SK-N-SH (cell line): ENCODE measurements around the gene GFPT2.

Source experiments
- EP300 ChIP-seq, 2 experiments: IDR thresholded peaks; 2 replicates each; pipeline versions ENCODE4 v1.4.0 to v1.6.1; 2012; ENCODE audit warnings: borderline replicate concordance in 1 of 2, low read depth in 1 of 2, low read length in 1 of 2
- EZH2phosphoT487 ChIP-seq: fragments of 200-600 bp; sonication (generic); IDR thresholded peaks from 2 replicates; pipeline ENCODE4 v1.6.1; 2017; ENCODE audit warnings: low read depth, mixed run types, mild to moderate bottlenecking, antibody characterized with exemption, moderate library complexity, borderline replicate concordance
- IRF3 ChIP-seq: fragments of 150-350 bp; IDR thresholded peaks from 2 replicates; pipeline ENCODE4 v1.6.1; 2016; ENCODE audit warnings: mild to moderate bottlenecking, low read depth, low read length
- JUND ChIP-seq: IDR thresholded peaks from 2 replicates; pipeline ENCODE4 v1.4.0; 2012
- NRF1 ChIP-seq: IDR thresholded peaks from 2 replicates; pipeline ENCODE4 v1.6.1; 2012; ENCODE audit warnings: low read depth, mild to moderate bottlenecking, low read length
- POLR2AphosphoS5 ChIP-seq: IDR thresholded peaks from 2 replicates; pipeline ENCODE4 v1.6.1; 2012; ENCODE audit warnings: low read depth, low read length
- RAD21 ChIP-seq: IDR thresholded peaks from 2 replicates; pipeline ENCODE4 v1.6.1; 2012; ENCODE audit warnings: mild to moderate bottlenecking, low read length
- RFX5 ChIP-seq: IDR thresholded peaks from 2 replicates; pipeline ENCODE4 v1.6.1; 2012; ENCODE audit warnings: mild to moderate bottlenecking, improper control_type of control experiment, low read length
- SIN3A ChIP-seq: IDR thresholded peaks from 2 replicates; pipeline ENCODE4 v1.6.1; 2012; ENCODE audit warnings: low read depth, mild to moderate bottlenecking, low read length, moderate library complexity, borderline replicate concordance
- SMC3 ChIP-seq: IDR thresholded peaks from 2 replicates; pipeline ENCODE4 v1.6.1; 2012; ENCODE audit warnings: low read depth, low read length, improper control_type of control experiment
- TCF12 ChIP-seq: IDR thresholded peaks from 2 replicates; pipeline ENCODE4 v1.4.0; 2012
- TEAD4 ChIP-seq: IDR thresholded peaks from 2 replicates; pipeline ENCODE4 v1.4.0; 2012; ENCODE audit warnings: mild to moderate bottlenecking, borderline replicate concordance; ENCODE audit not compliant: insufficient read depth
- TF ChIP-seq, protein P1 (sequence below): fragments of 200-600 bp; sonication (generic); IDR thresholded peaks from 2 replicates; pipeline ENCODE4 v1.6.1; 2017; ENCODE audit warnings: antibody characterized with exemption, mild to moderate bottlenecking, moderate library complexity
- TF ChIP-seq, protein P2 (sequence below): IDR thresholded peaks from 2 replicates; pipeline ENCODE4 v1.6.1; 2012; ENCODE audit warnings: mild to moderate bottlenecking, low read depth, low read length, moderate library complexity

GRCh38 chr5:180380441-180380840, 27.3 kb upstream of the GFPT2 start:
- TF ChIP-seq, protein P1, sequence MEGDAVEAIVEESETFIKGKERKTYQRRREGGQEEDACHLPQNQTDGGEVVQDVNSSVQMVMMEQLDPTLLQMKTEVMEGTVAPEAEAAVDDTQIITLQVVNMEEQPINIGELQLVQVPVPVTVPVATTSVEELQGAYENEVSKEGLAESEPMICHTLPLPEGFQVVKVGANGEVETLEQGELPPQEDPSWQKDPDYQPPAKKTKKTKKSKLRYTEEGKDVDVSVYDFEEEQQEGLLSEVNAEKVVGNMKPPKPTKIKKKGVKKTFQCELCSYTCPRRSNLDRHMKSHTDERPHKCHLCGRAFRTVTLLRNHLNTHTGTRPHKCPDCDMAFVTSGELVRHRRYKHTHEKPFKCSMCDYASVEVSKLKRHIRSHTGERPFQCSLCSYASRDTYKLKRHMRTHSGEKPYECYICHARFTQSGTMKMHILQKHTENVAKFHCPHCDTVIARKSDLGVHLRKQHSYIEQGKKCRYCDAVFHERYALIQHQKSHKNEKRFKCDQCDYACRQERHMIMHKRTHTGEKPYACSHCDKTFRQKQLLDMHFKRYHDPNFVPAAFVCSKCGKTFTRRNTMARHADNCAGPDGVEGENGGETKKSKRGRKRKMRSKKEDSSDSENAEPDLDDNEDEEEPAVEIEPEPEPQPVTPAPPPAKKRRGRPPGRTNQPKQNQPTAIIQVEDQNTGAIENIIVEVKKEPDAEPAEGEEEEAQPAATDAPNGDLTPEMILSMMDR, result no peak
- no peak for TF ChIP-seq EZH2phosphoT487
- no peak for TF ChIP-seq TEAD4
- TF ChIP-seq POLR2AphosphoS5, result no peak
- TF ChIP-seq NRF1, result no peak
- TF ChIP-seq TCF12, result no peak
- no peak for TF ChIP-seq EP300 (IDR thresholded peaks at IDR 0.05; ENCODE audit: borderline replicate concordance in 1 of 2, low read depth in 1 of 2, low read length in 1 of 2)
- TF ChIP-seq SMC3, result no peak
- TF ChIP-seq JUND, result no peak
- TF ChIP-seq SIN3A, result no peak
- TF ChIP-seq, protein P2, sequence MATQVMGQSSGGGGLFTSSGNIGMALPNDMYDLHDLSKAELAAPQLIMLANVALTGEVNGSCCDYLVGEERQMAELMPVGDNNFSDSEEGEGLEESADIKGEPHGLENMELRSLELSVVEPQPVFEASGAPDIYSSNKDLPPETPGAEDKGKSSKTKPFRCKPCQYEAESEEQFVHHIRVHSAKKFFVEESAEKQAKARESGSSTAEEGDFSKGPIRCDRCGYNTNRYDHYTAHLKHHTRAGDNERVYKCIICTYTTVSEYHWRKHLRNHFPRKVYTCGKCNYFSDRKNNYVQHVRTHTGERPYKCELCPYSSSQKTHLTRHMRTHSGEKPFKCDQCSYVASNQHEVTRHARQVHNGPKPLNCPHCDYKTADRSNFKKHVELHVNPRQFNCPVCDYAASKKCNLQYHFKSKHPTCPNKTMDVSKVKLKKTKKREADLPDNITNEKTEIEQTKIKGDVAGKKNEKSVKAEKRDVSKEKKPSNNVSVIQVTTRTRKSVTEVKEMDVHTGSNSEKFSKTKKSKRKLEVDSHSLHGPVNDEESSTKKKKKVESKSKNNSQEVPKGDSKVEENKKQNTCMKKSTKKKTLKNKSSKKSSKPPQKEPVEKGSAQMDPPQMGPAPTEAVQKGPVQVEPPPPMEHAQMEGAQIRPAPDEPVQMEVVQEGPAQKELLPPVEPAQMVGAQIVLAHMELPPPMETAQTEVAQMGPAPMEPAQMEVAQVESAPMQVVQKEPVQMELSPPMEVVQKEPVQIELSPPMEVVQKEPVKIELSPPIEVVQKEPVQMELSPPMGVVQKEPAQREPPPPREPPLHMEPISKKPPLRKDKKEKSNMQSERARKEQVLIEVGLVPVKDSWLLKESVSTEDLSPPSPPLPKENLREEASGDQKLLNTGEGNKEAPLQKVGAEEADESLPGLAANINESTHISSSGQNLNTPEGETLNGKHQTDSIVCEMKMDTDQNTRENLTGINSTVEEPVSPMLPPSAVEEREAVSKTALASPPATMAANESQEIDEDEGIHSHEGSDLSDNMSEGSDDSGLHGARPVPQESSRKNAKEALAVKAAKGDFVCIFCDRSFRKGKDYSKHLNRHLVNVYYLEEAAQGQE, result no peak
- no peak for TF ChIP-seq IRF3
- no peak for TF ChIP-seq RAD21
- no peak for TF ChIP-seq RFX5
